SK-N-SH (cell line): ENCODE results near the gene NEK8. TPM values are rescaled to one million over a fixed set of nuclear protein-coding genes. Genes with fewer than 3 reads are reported as not detected.
A peak's percentile ranks its signal among the peaks of the same experiment; 100 is the strongest.

Experiments used
- CTCF ChIA-PET: fragments of 300-600, 350-600 bp; formaldehyde crosslinking; extraction: SDS; loops from one replicate; lab custom pipeline; 2021; lab: Yijun Ruan, JAX
- POLR2A ChIA-PET: fragments of 350-600 bp; sonication (Branson Sonifier 250); formaldehyde crosslinking; extraction: SDS; loops from one replicate; lab custom pipeline; 2020; ENCODE audit warnings: antibody characterized with exemption, inconsistent platforms; lab: Yijun Ruan, JAX
- DNase-seq: peaks from one replicate; pipeline ENCODE4 v3.0.0; 2012
- H2AFZ ChIP-seq: fragments of 200-600 bp; sonication (generic); 2 replicates; pipeline ENCODE4 v1.8.1; 2016; ENCODE audit warnings: antibody characterized with exemption, mild to moderate bottlenecking, low read depth
- H3F3A ChIP-seq: fragments of 200-600 bp; sonication (generic); replicated peaks from 2 replicates; pipeline ENCODE3; 2016; ENCODE audit warnings: antibody characterized with exemption, mild to moderate bottlenecking; ENCODE audit not compliant: insufficient read depth
- H3K27ac ChIP-seq, 2 experiments: fragments of 200-500 bp in 1 of 2; fragments of 200-600 bp in 1 of 2; sonication (Bioruptor generic) in 1 of 2; sonication (generic), shearing (Covaris generic) in 1 of 2; 2 replicates each; pipeline versions ENCODE4 v1.5.1 to v1.6.1; 2014 to 2016; ENCODE audit warnings: low read depth in 2 of 2, inconsistent platforms in 1 of 2, low read length in 1 of 2, mild to moderate bottlenecking in 1 of 2, mixed read lengths in 1 of 2
- H3K27me3 ChIP-seq: fragments of 200-600 bp; sonication (generic), shearing (Covaris generic); 2 replicates; pipeline ENCODE4 v1.6.1; 2016; ENCODE audit warnings: mixed run types; ENCODE audit not compliant: insufficient read depth
- H3K36me3 ChIP-seq, 2 experiments: fragments of 200-500 bp in 1 of 2; fragments of 200-600 bp in 1 of 2; sonication (Bioruptor generic) in 1 of 2; sonication (generic) in 1 of 2; replicated peaks in 1 of 2; 2 replicates each; pipeline versions ENCODE3 to v1.5.1; 2014 to 2016; ENCODE audit warnings: low read length in 1 of 2, mild to moderate bottlenecking in 1 of 2; ENCODE audit not compliant: insufficient read depth in 2 of 2, control insufficient read depth in 1 of 2
- H3K4me1 ChIP-seq, 2 experiments: fragments of 200-500 bp in 1 of 2; fragments of 200-600 bp in 1 of 2; sonication (Bioruptor generic) in 1 of 2; sonication (generic), shearing (Covaris generic) in 1 of 2; 2 replicates each; pipeline versions ENCODE4 v1.5.1 to v1.6.1; 2014 to 2016; ENCODE audit warnings: low read depth in 1 of 2, low read length in 1 of 2, mixed run types in 1 of 2; ENCODE audit not compliant: insufficient read depth in 2 of 2, control insufficient read depth in 1 of 2
- H3K4me2 ChIP-seq: fragments of 200-600 bp; sonication (generic), shearing (Covaris generic); 2 replicates; pipeline ENCODE4 v1.6.1; 2017; ENCODE audit warnings: mixed run types
- H3K4me3 ChIP-seq, 2 experiments: fragments of 200-500 bp in 1 of 2; fragments of 200-600 bp in 1 of 2; sonication (Bioruptor generic) in 1 of 2; sonication (generic), shearing (Covaris generic) in 1 of 2; 2 replicates each; pipeline versions ENCODE4 v1.5.1 to v1.8.1; 2014 to 2016; ENCODE audit warnings: low read depth in 2 of 2, inconsistent platforms in 1 of 2, low read length in 1 of 2, mild to moderate bottlenecking in 1 of 2, mixed read lengths in 1 of 2, moderate library complexity in 1 of 2
- H3K79me2 ChIP-seq: fragments of 200-600 bp; sonication (generic); 2 replicates; pipeline ENCODE4 v1.8.1; 2017; ENCODE audit warnings: mild to moderate bottlenecking; ENCODE audit not compliant: insufficient read depth
- H3K9ac ChIP-seq: fragments of 200-600 bp; sonication (generic); 2 replicates; pipeline ENCODE4 v1.6.1; 2017; ENCODE audit warnings: mixed run types
- H3K9me2 ChIP-seq: fragments of 200-600 bp; sonication (generic); 2 replicates; pipeline ENCODE4 v1.6.1; 2017; ENCODE audit warnings: mixed run types
- H3K9me3 ChIP-seq: fragments of 200-600 bp; sonication (generic); 2 replicates; pipeline ENCODE4 v1.6.1; 2017; ENCODE audit warnings: mixed run types, mild to moderate bottlenecking, moderate library complexity
- H4K20me1 ChIP-seq: fragments of 200-600 bp; sonication (generic); 2 replicates; pipeline ENCODE4 v1.6.1; 2017; ENCODE audit warnings: mild to moderate bottlenecking, mixed run types; ENCODE audit not compliant: insufficient read depth
- CHD2 ChIP-seq: fragments of 150-350 bp; IDR thresholded peaks from 2 replicates; pipeline ENCODE4 v1.6.1; 2018; ENCODE audit warnings: low read length; ENCODE audit not compliant: partially characterized antibody
- ELF1 ChIP-seq: IDR thresholded peaks from 2 replicates; pipeline ENCODE4 v1.4.0; 2012
- FOXJ3 ChIP-seq: sonication (generic); formaldehyde crosslinking; IDR thresholded peaks from 2 replicates; pipeline ENCODE4 v1.5.1; 2020; ENCODE audit warnings: mild to moderate bottlenecking, missing genetic modification reagents
- GABPA ChIP-seq: IDR thresholded peaks from 2 replicates; pipeline ENCODE4 v1.4.0; 2012; ENCODE audit warnings: low read depth, mild to moderate bottlenecking
- GATA2 ChIP-seq: sonication (generic); formaldehyde crosslinking; IDR thresholded peaks from 2 replicates; pipeline ENCODE4 v1.5.0; 2020; ENCODE audit warnings: mild to moderate bottlenecking, missing genetic modification reagents
- IRF3 ChIP-seq: fragments of 150-350 bp; IDR thresholded peaks from 2 replicates; pipeline ENCODE4 v1.6.1; 2016; ENCODE audit warnings: mild to moderate bottlenecking, low read depth, low read length
- MEF2A ChIP-seq: IDR thresholded peaks from 2 replicates; pipeline ENCODE4 v1.4.0; 2012; ENCODE audit warnings: low read depth, borderline replicate concordance
- NFIC ChIP-seq: IDR thresholded peaks from 2 replicates; pipeline ENCODE4 v1.4.0; 2012; ENCODE audit warnings: borderline replicate concordance
- POLR2AphosphoS5 ChIP-seq: IDR thresholded peaks from 2 replicates; pipeline ENCODE4 v1.6.1; 2012; ENCODE audit warnings: low read depth, low read length
- RAD21 ChIP-seq: IDR thresholded peaks from 2 replicates; pipeline ENCODE4 v1.6.1; 2012; ENCODE audit warnings: mild to moderate bottlenecking, low read length
- REST ChIP-seq: IDR thresholded peaks from 2 replicates; pipeline ENCODE4 v1.6.1; 2012; ENCODE audit warnings: mild to moderate bottlenecking, low read depth, low read length, moderate library complexity
- RFX5 ChIP-seq: IDR thresholded peaks from 2 replicates; pipeline ENCODE4 v1.6.1; 2012; ENCODE audit warnings: mild to moderate bottlenecking, improper control_type of control experiment, low read length
- SMC3 ChIP-seq: IDR thresholded peaks from 2 replicates; pipeline ENCODE4 v1.6.1; 2012; ENCODE audit warnings: low read depth, low read length, improper control_type of control experiment
- TAF1 ChIP-seq: IDR thresholded peaks from 2 replicates; pipeline ENCODE4 v1.6.1; 2012; ENCODE audit warnings: low read depth, mild to moderate bottlenecking, low read length, moderate library complexity, borderline replicate concordance
- TCF12 ChIP-seq: IDR thresholded peaks from 2 replicates; pipeline ENCODE4 v1.4.0; 2012
- TEAD4 ChIP-seq: IDR thresholded peaks from 2 replicates; pipeline ENCODE4 v1.4.0; 2012; ENCODE audit warnings: mild to moderate bottlenecking, borderline replicate concordance; ENCODE audit not compliant: insufficient read depth
- USF1 ChIP-seq: IDR thresholded peaks from 2 replicates; pipeline ENCODE4 v1.4.0; 2012; ENCODE audit warnings: low read depth, borderline replicate concordance
- ZBTB33 ChIP-seq: IDR thresholded peaks from 2 replicates; pipeline ENCODE4 v1.4.0; 2012; ENCODE audit warnings: low read depth, borderline replicate concordance
- WGBS: methylation state at CpG from one replicate; pipeline ENCODE4 v1.1.6; 2017; ENCODE audit warnings: low lambda C conversion rate; 5-methylcytosine and 5-hydroxymethylcytosine counted together
- polyA plus RNA-seq, 3 experiments: library from polyadenylated mRNA; depleted of rRNA; stranded (reverse); fragments of >200 nt; gene quantifications; 2 replicates each; pipeline ENCODE4 v1.2.3, GENCODE V29; 2012

NEK8 gene
- polyA plus RNA-seq, 1 of the 3 experiments (the other 2 are of a cell fraction), result 6.0 TPM

- no peaks in the 10 kb centered on the region for H3K9me3 ChIP-seq
- peak; percentile 47 for DNase-seq
- no peaks in the 10 kb centered on the region for H3K79me2 ChIP-seq
- no peaks in the 10 kb centered on the region for H3K4me1 ChIP-seq
- CTCF ChIA-PET, result interaction anchor here (2.0 kb wide), 1 partner anchor 42 kb away, joined by 7 read pairs; no protein-coding TSS in a partner anchor
- POLR2A ChIA-PET, result no interaction called here
- H3K4me3 ChIP-seq, result no peak overlapping the region
- no peaks in the 10 kb centered on the region for H3K9me2 ChIP-seq
- H3K4me2 ChIP-seq, result no peak overlapping the region
- 47% methylated on average over 3 of the region's 3 CpGs for WGBS
- H3F3A ChIP-seq, result peaks cover 5% of the 10 kb centered on the region
- no peaks in the 10 kb centered on the region for H4K20me1 ChIP-seq
- H3K27me3 ChIP-seq, result no peaks in the 10 kb centered on the region
- no peak overlapping the region for H2AFZ ChIP-seq
- peaks cover 84 to 86% of the 10 kb centered on the region in 2 experiments for H3K36me3 ChIP-seq
- TF ChIP-seq SMC3, result no peak
- TF ChIP-seq TCF12, result no peak
- no peak for TF ChIP-seq CHD2
- no peak for TF ChIP-seq TAF1
- TF ChIP-seq RAD21, result peak; percentile 57
- TF ChIP-seq ZBTB33, result no peak
- no peak for TF ChIP-seq REST
- peak; percentile 29; the same call in 1 of the 2 replicates for TF ChIP-seq NFIC
- TF ChIP-seq RFX5, result no peak
- no peak for TF ChIP-seq ELF1
- TF ChIP-seq FOXJ3, result no peak
- TF ChIP-seq GATA2, result no peak
- no peak for TF ChIP-seq GABPA
- H3K27ac ChIP-seq, result no peak overlapping the region
- no peak overlapping the region for H3K9ac ChIP-seq
These were observed 43.6 kb upstream of the NEK8 start for GRCh38 chr17:28684963-28685362.

- ChIA-PET CTCF (interaction anchor here (1.0 kb wide), 1 partner anchor 38 kb away, joined by 3 read pairs; no protein-coding TSS in a partner anchor), POLR2A (no interaction called here)
- H3K4me2 ChIP-seq, result no peak overlapping the region
- H3F3A ChIP-seq, result peaks cover 5% of the 10 kb centered on the region
- no peaks in the 10 kb centered on the region for H3K79me2 ChIP-seq
- H3K9me2 ChIP-seq, result no peaks in the 10 kb centered on the region
- no peaks in the 10 kb centered on the region for H3K4me1 ChIP-seq
- peaks cover 85 to 90% of the 10 kb centered on the region in 2 experiments for H3K36me3 ChIP-seq
- H4K20me1 ChIP-seq, result no peaks in the 10 kb centered on the region
- no peak for DNase-seq
- no peak overlapping the region for H2AFZ ChIP-seq
- H3K27me3 ChIP-seq, result no peaks in the 10 kb centered on the region
- H3K27ac ChIP-seq, result no peak overlapping the region
- H3K9me3 ChIP-seq, result no peaks in the 10 kb centered on the region
- H3K9ac ChIP-seq, result no peak overlapping the region
- no peak overlapping the region for H3K4me3 ChIP-seq
- 96% methylated on average over 5 of the region's 5 CpGs for WGBS
- TF ChIP-seq REST (no peak), IRF3 (no peak), MEF2A (no peak), USF1 (no peak), POLR2AphosphoS5 (no peak), RFX5 (no peak), TEAD4 (no peak)
These were observed 43.2 kb upstream of the NEK8 start for GRCh38 chr17:28685366-28685765.
